NCI-H345 treated with DMSO at 0.1 percent for 48 hours (cell line): ENCODE measurements around the gene MAEA.
"Not testable (repeated sequence)": the region's sequence is repeated elsewhere in the genome, so short reads cannot be mapped to it uniquely, and the experiment has no call there.

Experiments
- DNase-seq: peaks from one replicate; lab custom pipeline; 2025; ENCODE audit not compliant: unreplicated experiment; lab: John Stamatoyannopoulos, UW

Gene MAEA

GRCh38 chr4:1277667-1278665 is 11.7 kb upstream of the MAEA start:
- no peak for DNase-seq

- no peak for DNase-seq
Measured at GRCh38 chr4:1279253-1279652, 10.4 kb upstream of the MAEA start.

GRCh38 chr4:1283711-1284110 is 6.0 kb upstream of the MAEA start:
- DNase-seq, result no peak

- DNase-seq, result no peak
Measured at GRCh38 chr4:1285151-1285789, 4.4 kb upstream of the MAEA start.

- no peak for DNase-seq
Measured at GRCh38 chr4:1285790-1286553, 3.7 kb upstream of the MAEA start.

GRCh38 chr4:1288786-1289185 is 905 bp upstream of the MAEA start:
- no peak for DNase-seq

GRCh38 chr4:1290165-1290977 is 680 bp downstream of the MAEA start:
- DNase-seq, result no peak

GRCh38 chr4:1291091-1291490 is 1.4 kb downstream of the MAEA start:
- no peak for DNase-seq

GRCh38 chr4:1291996-1292702 is 2.5 kb downstream of the MAEA start:
- no peak for DNase-seq

GRCh38 chr4:1292703-1293011 is 3.0 kb downstream of the MAEA start:
- not testable (repeated sequence) for DNase-seq

GRCh38 chr4:1293531-1293941 is 3.8 kb downstream of the MAEA start:
- DNase-seq, result no peak

GRCh38 chr4:1293991-1294390 is 4.3 kb downstream of the MAEA start:
- no peak for DNase-seq

GRCh38 chr4:1294424-1294823 is 4.7 kb downstream of the MAEA start:
- DNase-seq, result no peak

- DNase-seq, result no peak
Measured at GRCh38 chr4:1294891-1295290, 5.2 kb downstream of the MAEA start.

- DNase-seq, result no peak
Measured at GRCh38 chr4:1295405-1296055, 5.8 kb downstream of the MAEA start.

GRCh38 chr4:1296324-1297022 is 6.8 kb downstream of the MAEA start:
- DNase-seq, result no peak

- no peak for DNase-seq
Measured at GRCh38 chr4:1297023-1297395, 7.3 kb downstream of the MAEA start.

GRCh38 chr4:1297456-1298325 is 8.0 kb downstream of the MAEA start:
- no peak for DNase-seq
